ENCODE results near the gene BCKDHA. TPM values are rescaled to one million over a fixed set of nuclear protein-coding genes. Genes with fewer than 3 reads are reported as not detected.

Gene BCKDHA
- total and polyA plus RNA-seq, 9 of the 15 experiments (the other 6 are each of a cell fraction or from before 2014, with no cell fraction given), result 4.5 to 52.5 (median 14.1) TPM

DNA sequence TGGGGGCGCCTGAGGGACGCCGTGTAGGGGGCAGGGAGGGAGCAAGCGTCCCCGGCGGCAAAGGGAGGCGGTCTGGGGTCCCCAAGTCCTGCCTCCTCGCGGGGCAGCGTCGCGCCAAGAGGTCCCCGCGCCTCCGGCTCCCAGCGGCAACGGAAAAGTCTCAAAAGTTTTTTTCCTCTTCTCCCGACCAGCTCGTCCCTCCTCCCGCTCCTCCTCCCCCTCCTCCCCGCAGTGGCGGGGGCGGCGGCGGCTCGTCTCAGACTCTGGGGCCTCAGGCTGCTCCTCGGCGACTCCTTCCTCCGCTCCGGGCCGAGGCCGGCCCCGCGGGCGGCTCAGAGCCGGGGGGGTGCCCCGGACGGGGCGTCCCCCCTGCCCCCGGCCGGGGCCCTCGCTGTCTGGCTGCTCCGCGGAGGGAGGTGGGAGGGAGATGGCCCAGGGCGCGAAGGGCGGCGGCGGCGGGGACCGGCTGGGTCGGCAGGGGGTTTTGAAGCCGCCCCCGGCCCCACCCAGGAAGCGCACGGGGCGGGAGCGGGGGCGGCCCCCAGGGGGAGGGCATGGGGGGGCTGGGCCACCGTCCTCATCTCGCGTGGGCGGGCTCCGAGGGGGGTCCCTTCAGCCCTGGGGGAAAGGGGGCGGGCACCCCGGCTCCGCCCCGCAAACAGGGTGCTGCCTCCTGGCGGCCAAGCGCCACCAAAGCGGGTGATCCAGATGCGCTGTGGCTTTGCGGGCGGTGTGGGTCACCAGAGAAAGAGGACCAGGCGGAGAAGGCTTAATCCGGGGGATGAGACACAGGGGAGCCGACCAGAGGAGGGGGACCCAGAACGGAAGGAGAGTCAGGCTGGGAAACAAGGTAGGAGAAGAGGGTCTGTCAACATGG is 43.9 kb upstream of the BCKDHA start, which contains the start of gene TGFB1 (continued):
- TF ChIP-seq CEBPZ (IDR thresholded peaks at IDR 0.05; ENCODE audit: borderline replicate concordance, low read depth, low read length), result no peak
- TF ChIP-seq ARID2 (IDR thresholded peaks at IDR 0.05), result no peak
- TF ChIP-seq ZNF384 (IDR thresholded peaks at IDR 0.05; ENCODE audit: low read depth, low read length), result peak; percentile 80
- TF ChIP-seq HOXB6 (CRISPR knock-in tag; IDR thresholded peaks at IDR 0.05; ENCODE audit: borderline replicate concordance), result no peak
- TF ChIP-seq ZBTB2 (IDR thresholded peaks at IDR 0.05), result no peak
- TF ChIP-seq CREM (IDR thresholded peaks at IDR 0.05; ENCODE audit: low read depth), result peak; percentile 60
- no peak; the same call in 1 of the 2 replicates for TF ChIP-seq CBX1 (IDR thresholded peaks at IDR 0.05; ENCODE audit: low read depth)
- peak; percentile 76 for TF ChIP-seq ETV5 (CRISPR knock-in tag; IDR thresholded peaks at IDR 0.05; ENCODE audit: low read depth)
- no peak for TF ChIP-seq ZNF717 (CRISPR knock-in tag; IDR thresholded peaks at IDR 0.05)
- no peak for TF ChIP-seq ZNF23 (CRISPR knock-in tag; IDR thresholded peaks at IDR 0.05)
- no peak for TF ChIP-seq POLR3A (IDR thresholded peaks at IDR 0.05; ENCODE audit: borderline replicate concordance, extremely low read depth, insufficient read depth, insufficient read length)
- TF ChIP-seq ZNF507 (tag; conservative IDR thresholded peaks at IDR 0.05), result no peak
- no peak for TF ChIP-seq DLX4 (CRISPR knock-in tag; IDR thresholded peaks at IDR 0.05)
- TF ChIP-seq, protein P1, sequence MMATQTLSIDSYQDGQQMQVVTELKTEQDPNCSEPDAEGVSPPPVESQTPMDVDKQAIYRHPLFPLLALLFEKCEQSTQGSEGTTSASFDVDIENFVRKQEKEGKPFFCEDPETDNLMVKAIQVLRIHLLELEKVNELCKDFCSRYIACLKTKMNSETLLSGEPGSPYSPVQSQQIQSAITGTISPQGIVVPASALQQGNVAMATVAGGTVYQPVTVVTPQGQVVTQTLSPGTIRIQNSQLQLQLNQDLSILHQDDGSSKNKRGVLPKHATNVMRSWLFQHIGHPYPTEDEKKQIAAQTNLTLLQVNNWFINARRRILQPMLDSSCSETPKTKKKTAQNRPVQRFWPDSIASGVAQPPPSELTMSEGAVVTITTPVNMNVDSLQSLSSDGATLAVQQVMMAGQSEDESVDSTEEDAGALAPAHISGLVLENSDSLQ (IDR thresholded peaks at IDR 0.05), result peak; percentile 37; the same call in 1 of the 2 replicates
- TF ChIP-seq XRCC4 (IDR thresholded peaks at IDR 0.05; ENCODE audit: extremely low read depth, insufficient read depth, insufficient read length), result no peak
- TF ChIP-seq CAMTA2 (CRISPR knock-in tag; conservative IDR thresholded peaks at IDR 0.05), result no peak
- TF ChIP-seq CHD4 (IDR thresholded peaks at IDR 0.05; ENCODE audit: insufficient read depth, insufficient replicate concordance, low read depth, low read length, poor library complexity, severe bottlenecking), result no peak
- TF ChIP-seq HDAC8 (tag; IDR thresholded peaks at IDR 0.05), result no peak
- TF ChIP-seq TAF1 (IDR thresholded peaks at IDR 0.05; ENCODE audit: control insufficient read depth, extremely low read depth, insufficient read depth, low read length, severe bottlenecking), result peak; percentile 57
- TF ChIP-seq ZNF212 (CRISPR knock-in tag; IDR thresholded peaks at IDR 0.05), result no peak
- no peak for TF ChIP-seq ZNF707 (CRISPR knock-in tag; conservative IDR thresholded peaks at IDR 0.05)
- no peak for TF ChIP-seq KLF10 (CRISPR knock-in tag; IDR thresholded peaks at IDR 0.05)

Measured in K562 (cell line).